Skin of body (tissue), 2 donors: ENCODE data around the gene ABCG1. TPM values are rescaled to one million over a fixed set of nuclear protein-coding genes. Genes with fewer than 3 reads are reported as not detected.

ENCODE experiments used
- DNase-seq: peaks from one replicate; lab custom pipeline; 2025; lab: John Stamatoyannopoulos, UW
- total RNA-seq: library from RNA; depleted of rRNA; stranded (reverse); fragments of >200 nt; gene quantifications from one replicate; pipeline ENCODE4 v1.2.3, GENCODE V29; 2014

The ABCG1 gene
- total RNA-seq, 1 donor from 2014 or later, result 19.2 TPM

DNA sequence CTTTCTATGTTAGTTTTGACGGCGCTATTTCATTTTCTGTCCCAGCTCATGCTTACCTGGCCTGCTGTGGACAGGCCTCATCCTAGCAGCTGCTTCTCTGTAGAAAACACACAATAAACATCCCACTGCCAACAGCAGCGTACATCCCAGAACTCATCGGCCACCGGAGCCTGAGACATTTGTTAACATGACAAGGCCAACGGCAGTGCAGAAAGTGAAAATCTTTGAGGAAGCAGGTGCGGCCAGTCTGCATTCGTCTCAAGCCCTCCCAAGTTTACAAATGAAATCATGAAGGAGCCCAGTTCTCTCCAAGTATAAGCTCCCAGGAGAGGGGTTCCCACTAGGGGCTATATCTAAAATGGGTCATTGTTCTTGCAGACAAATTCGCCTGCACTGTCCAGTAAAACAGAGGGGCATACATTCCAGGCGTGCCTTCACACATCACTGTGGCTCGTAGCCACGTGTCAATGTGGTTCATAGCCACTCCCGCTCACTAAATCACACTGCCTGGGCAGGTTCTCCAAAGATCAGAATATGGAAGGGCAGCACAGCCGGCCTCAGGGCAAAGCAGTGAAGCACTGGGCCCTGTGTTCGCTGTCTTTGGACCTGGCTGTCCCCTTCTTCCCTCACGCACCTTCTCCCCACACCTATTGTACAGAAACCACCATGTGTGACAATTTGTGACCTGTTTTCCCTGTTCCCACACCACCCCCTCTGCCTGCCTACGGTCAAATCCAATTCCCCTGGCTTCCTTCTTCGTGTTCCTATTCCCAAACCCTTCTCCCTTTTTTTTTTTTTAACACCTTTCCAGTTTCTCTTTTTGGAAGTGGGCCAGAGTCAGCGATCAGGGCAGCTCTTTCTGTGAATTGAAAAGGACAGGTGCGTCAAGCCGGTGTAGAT is 27.0 kb upstream of the ABCG1 start:
- DNase-seq, result no peak

DNA sequence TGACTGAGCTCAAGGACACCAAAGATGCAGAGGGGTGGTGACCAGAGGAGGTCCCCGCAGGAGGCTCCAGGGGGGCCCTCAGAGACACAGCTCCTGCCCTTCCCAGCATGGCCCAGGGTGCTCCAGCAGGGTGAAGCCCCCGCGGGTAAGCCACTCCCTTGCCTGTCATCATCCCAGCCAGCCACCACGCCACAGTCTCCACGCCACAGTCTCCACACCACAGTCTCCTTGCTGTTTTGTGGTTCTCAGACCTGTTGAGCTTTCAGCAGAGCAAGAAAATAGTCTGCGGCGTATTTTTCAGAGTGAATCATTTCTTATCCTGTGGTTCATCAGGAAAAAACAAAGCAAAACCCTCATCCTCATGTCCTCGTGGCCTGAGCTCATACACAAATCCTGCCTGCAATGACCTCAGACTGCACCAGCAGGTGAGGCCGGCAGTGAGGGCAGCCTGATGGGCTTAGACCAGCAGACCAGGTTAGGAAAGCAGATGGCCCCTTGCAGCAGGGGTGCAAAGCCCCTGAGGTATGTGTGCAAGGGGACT is 25.7 kb upstream of the ABCG1 start:
- DNase-seq, result no peak

DNA sequence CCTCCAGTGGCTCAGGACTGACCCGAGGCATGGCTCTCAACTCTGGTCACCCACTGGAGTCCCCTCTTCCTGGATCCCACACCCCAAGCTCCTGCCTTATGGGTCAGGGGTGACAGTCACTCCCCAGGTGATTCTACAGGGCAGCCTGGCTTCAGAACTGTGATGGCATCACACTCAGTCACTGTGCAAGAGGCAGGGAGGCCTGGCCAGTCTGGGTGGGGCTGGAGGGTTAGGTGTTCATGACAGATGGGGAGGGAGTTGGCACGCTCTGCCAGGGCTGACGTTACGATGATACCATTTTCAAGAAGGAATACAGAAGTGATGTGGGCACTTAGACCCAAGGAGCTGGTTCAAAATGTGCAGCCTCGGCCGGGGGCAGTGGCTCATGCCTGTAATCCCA is 25.2 kb upstream of the ABCG1 start:
- no peak for DNase-seq

DNA sequence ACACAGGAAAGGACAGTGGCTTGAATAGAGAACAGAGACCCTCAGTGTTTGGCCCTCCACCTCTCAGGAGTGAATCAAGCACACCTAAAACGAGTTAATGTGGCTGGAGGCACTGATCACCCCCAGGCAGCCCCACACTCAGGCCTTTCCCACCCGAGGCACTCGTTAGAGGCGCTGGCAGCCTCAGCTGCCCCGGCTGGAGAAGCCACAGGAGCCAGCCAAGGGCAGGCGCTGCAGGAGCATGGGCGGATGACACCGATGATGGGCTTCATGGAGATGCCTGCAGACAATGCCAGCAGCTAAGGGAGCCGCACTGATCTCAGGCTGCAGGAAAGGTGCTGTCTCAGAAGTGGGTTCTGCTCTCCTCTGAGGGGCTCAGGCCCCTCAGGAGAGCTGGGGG is 24.1 kb upstream of the ABCG1 start:
- no peak for DNase-seq

DNA sequence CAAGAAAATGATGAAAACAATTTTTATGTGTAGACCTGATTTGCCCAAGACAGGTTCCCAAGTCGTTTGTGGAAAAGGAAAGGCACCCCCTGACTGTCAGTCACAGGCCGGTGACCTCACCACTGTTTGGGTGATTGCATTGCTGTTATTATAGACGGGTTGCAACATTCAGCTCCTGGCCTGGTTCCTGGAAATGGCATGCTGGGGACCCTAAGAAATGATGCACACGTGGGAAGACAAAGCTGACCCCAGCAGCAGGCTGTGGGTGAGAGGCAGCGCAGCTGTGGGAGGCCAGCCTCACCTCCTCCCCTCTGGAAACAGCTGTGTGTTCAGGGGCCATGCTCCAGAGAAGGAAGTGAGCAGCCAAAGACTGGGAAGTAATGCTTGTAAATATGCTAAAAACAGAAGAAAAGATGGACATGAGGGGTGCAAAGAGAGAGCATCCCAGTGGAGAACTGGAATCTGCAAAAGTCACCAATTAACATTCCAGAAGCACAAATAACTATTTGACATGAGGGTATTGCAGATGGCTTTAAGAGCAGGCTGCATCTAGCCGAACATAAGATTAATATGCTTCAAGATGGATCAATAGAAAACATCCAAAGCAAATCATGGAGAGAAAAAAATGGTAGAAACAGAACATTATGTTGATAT is 23.4 kb upstream of the ABCG1 start:
- DNase-seq, result no peak

DNA sequence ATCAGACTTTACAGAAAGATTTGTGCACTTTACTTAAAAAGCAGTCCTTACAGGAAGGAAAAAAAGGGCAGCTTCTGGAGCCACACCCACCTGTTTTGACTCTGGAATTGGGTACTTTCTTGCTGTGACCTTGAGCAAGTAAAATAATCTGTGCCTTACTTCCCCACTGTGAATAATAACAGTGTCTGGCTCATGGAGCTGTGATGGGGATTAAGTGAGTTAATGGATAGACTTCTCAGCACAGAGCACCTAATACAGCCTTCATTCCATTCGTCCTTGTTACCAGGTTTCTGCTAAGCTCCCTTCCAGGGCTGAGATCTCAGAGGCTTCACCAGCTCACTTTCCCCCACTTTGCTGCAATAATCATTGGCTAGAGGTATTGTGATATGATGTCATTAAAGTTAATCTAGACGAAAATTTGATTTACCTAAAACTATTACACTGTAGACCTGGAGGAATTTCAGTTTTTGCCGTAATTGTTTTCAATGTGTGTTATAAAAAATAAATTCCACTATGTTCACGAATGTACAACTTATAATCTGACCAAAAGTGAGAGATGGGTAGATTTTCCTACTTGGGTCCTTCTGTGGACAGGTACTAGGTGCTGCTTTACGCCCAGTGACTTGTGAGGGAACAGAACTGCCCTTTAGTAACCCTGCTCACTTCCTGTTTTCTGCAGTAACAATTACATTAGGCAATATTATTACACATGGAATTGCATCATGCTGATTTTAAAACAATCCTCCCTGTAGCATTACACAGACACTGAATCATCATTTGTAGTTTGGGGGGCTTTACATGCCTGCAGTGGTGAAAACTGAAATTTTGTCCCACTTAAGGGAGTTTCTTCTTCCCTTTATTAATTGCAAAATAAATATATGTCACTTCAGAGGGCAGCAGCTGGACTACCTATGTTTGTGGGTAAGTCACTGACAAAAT is 19.7 kb upstream of the ABCG1 start:
- DNase-seq, result peak; percentile 44

DNA sequence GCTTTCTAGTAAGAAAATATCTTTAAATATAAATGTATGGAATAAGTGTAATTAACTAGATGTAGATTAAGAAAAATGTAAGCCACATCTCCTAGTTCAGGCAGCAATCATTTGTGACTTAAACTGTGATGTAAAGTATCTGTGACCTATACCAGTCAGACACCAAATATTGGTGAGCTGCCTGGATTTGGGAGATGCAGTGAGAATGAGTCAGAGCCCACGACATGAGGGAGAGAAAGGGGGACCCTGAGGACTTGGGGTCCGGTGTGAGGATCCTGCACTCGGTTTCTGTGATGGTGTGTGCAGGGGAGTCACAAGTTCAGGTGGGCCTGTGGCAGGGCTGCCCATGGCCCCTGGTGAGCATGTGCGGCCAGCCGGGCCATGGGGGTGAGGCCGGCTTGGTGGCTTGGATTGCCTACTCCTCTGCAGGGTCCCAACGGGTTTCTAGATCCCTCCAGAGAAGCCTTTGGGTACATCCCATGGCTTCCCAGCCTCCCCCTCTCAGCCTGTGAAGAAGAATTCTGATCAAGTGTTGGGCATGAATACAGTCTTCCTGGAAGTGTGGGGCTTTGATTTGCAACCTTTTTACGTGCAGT is 19.0 kb upstream of the ABCG1 start:
- no peak for DNase-seq

DNA sequence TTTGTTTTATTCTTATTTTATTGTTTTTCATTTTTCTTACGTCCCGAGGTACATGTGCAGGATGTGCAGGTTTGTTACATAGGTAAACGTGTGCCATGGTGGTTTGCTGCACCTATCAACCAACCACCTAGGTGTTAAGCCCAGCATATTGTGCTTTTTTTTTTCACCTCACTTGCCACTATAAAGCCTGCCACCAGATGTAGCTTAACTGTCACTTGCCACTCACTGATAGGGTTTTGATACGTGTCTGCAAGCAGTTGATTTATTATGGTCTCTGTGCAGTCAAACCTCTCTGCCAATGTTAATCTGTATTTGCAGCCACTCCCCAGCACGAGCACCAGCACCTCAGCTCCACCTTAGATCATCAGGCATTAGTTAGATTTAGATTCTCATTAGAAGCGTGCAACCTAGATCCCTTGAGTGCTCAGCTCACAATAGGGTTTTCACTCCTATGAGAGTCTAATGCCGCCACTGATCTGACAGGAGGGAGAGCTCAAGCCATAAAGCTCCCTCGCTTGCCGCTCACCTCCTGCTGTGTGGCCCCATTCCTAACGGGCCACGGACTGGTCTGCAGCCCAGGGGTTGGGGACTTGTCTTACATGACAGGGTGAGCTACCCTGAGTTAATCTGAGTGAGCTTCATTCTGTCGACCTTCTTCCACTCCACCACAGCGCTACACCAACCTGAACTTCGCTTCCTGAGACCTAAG is 17.9 kb upstream of the ABCG1 start:
- no peak for DNase-seq

DNA sequence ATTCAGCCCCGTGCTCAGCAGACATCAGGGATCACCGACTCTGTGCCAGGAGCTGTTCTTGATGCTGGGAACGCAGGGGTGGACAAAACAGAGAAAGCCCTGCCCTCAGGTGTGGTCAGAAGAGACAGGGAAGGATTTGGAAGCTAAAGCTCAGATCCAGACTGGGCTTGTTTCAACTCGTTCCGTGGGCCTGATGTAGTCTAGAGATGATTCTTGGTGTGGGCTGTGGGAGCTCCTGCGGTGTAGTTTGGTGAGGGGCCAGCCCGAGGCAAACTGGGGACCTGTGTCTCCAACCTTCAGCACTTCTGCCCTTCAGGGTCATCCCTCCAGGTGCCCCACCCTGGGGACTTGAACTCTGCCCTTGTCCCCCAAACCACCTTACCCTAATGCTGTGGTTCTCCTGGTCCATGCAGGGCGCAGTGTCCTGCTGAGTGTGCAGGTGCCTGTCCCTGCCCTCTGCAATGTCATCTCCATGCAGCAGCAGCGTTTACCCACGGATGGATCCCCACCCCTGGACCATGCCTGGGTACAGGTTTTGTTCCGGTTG is 17.3 kb upstream of the ABCG1 start:
- DNase-seq, result no peak

DNA sequence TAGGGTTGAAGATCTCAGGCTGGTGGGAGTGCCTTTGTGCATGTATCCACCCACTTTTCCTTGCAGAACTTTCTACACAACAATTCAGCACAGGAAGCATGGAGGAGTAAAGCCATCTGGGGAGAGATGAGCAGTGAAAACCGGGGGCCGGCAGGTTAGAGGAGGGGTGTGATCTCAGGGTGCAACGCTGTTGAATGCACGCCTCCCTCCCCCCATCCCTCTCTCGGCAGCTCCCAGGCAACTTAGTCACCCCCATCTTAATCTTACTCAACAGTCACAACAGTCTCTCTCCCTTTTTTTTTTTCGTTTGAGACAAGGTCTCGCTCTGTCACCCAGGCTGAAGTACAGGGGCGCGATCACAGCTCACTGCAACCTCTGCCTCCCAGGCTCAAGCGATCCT is 16.6 kb upstream of the ABCG1 start:
- DNase-seq, result no peak

DNA sequence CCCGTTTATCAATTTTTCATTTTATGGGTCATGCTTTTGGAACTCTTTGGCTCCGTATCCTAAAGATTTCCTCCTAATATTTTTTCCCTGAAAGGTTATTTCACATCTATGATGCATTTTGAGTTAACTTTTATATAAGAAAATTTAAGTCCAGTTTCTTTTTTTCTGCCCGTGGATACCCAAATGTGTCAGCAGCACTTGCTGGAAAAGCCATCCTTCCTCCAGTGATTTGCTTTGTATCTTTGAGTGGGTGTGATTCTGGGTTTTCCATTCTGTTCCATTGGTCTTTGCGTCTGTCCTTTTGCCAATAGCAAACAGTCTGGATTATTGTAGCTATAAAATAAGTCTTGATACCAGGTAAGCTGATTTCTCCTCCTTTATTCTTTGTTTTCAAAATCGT is 15.6 kb upstream of the ABCG1 start:
- no peak for DNase-seq

DNA sequence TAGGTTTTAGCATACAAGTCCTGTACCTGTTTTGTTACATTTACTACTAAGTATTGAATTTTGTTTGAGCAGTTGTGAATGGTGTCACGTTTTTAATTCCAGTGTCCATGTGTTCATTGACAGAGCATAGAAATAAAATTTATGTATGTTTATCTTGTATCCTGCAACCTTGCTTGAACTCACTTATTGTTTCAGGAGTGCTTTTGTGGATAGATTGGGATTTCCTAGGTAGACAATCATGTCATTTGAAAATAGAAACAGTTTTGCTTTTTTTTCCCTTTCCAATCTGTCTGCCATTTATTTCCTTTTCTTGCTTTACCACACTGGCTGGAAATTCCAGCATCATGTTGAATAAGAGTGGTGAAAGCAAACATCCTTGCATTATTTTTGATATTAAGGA is 15.0 kb upstream of the ABCG1 start:
- DNase-seq, result no peak

DNA sequence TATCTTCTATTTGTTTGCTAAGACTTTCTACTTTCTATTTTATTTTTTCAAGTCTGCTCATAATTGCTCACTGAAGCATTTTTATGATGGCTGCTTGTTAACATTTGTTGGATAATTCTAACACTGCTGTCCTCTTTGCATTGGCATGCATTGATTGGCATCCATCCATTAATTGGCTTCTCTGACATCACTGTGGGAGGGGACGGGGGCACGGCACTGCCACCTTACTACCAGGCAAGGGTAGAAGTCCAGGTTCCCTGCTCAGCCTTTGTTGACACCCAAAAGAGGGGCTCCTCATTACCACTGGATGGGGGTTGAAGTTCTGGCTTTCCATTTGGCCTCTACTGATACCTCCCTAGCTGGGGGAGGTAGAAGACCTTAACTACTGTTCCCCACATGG is 11.5 kb upstream of the ABCG1 start:
- DNase-seq, result no peak

DNA sequence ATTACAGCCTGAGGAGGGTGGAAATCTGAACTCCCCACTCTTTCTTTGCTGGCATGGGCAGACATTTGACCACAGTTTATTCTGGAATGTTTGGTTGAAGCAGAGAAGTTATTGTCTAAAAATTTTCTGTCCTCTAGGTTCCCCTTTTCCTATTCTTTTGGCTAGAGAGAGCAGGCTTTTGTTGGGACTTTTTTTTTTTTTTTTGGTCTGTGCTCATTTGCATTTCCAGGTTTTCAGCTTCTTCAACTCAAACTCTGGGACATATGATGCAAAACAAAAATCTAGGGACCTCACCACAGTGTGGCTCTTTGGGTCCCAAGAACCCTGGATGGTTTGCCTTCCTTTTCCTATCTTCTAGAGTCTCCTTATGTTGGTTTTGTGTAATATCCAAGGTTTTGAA is 10.9 kb upstream of the ABCG1 start:
- no peak for DNase-seq

DNA sequence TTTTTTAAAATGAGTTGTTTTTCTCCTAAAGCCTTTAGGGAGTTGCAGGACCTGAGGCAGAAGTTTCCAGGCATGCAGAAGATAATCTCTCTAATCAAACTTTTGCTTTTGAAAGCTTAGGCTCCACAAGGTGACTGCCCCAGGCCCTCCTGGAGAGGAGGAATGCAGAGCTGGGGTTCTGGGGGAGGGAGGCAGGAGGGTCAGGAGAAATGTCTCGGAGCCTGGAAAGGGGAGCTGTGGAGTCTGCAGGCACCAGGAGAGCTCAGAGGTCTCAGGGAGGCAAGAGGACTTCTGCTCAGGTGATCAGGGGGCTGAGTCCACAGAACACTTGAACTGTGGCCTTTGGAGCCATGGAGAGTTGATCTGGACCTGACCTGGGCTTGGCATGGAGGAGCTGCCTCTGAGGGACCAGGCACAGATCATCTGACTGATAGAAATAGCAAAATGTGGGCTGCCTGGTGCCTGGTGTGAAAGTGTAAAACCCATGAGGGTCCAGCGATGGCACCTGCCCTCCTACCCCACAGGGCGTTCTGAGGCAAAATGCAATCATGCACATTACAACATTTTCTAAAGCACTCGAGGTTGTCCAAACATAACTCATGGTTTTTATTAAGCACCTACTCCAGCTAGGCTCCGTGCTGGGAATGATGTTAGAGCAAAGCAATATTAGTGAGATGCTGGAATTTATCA is 10.0 kb upstream of the ABCG1 start:
- no peak for DNase-seq

DNA sequence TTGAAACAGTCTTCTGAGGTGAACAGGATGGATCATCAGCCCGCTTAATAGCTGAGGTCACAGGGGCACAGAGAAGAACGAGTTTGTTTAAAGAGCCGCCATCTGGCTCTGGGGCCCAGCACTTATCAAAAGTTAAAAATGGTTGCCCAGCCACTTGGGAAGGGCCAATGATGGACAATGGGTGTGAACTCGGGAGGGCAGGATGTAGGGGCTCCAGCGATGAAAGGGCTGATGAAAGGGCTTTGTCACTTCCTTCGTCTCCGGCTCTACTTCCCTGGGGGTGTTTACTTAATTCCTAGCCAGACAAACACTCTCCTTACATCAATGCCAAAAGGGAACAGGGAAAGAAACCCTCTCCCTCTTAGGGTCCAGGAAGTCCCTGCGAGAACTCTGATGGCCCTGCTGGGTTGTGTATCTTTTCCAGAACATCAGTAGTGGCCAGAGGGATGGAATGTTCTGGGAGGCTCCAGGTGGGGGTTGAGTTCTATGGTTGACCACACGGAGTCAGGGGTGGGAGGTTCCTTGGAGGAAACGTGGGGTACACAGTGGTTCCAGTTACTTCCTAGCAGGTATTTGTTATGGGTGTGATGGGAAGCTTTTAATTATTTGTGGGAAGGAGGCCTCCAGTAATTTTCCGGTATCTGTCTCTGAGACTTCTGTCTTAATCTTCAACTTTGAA is 9.0 kb upstream of the ABCG1 start:
- DNase-seq, result no peak

DNA sequence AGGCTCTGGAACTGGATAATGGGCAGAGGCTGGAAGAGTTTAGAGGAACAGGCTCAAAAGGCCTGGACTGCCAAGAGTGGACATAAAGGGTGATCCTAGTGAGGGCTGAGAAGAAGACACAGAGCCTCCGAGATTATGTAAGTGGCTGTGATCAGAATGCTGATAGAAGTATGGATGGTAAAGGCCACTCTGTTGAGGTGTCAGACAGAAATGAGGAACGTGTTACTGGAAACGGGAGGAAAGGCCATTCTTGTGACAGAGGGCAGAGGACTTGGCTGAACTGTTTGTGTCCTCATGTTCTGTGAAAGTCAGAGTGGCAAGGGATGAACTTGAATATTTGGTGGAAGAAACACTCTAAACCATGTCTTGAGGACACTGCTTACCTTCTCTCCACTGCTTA is 6.7 kb upstream of the ABCG1 start:
- no peak for DNase-seq

DNA sequence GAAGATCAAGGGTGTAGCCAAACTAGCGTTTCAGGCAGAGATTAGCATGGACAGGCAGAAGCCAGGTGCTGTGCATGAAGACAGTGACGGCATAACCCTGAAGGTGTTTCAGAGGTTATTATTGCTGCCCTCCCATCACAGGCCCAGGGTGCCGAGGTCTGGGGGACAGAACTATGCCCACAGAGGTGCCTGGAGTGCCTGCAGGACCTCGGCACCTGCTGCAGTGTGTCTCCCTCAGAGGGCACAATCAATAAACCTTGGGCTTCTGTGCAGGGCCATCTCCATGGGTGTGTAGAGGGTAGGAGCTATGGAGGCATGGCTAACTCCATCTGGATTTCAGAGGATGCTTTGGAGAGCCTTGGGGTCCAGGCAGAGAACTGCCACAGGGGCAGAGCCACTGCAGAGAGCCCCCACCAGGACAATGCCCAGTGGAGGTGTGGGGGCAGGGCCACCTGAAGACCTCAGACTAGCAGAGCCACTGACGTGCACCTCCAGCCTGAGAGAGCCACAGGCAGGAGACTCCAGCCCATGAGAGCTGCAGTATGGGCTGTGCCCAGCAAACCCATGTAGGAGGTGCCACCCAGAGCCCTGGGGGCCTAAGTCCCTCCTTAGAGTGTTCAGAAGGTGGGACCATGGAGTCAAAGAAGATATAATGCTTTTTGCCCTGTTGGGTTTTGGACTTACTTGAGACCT is 5.7 kb upstream of the ABCG1 start:
- no peak for DNase-seq
